Esophagus muscularis mucosa (tissue), 4 donors: ENCODE data around the gene MUC4. TPM values are rescaled to one million over a fixed set of nuclear protein-coding genes. Genes with fewer than 3 reads are reported as not detected.
"Not testable (repeated sequence)": the region's sequence is repeated elsewhere in the genome, so short reads cannot be mapped to it uniquely, and the experiment has no call there.

ENCODE experiments used
- DNase-seq: peaks from one replicate; pipeline ENCODE4 v3.0.0-alpha.2; 2017; ENCODE audit errors: extremely low spot score
- H3K27ac ChIP-seq, 4 donors: fragments of 200-600 bp; sonication (generic); replicated peaks in 1 of 4; 1 replicate in 3 of 4; 2 replicates in 1 of 4; pipeline ENCODE4 v1.5.1; 2016 to 2019; ENCODE audit warnings: mild to moderate bottlenecking in 1 of 4
- H3K27me3 ChIP-seq, 4 donors: fragments of 200-600 bp; sonication (generic); one replicate each; pipeline versions ENCODE4 v1.5.1 to v1.6.0; 2016 to 2019
- H3K36me3 ChIP-seq, 4 donors: fragments of 200-600 bp; sonication (generic); one replicate each; pipeline ENCODE4 v1.5.1; 2016 to 2019
- H3K4me1 ChIP-seq, 4 donors: fragments of 200-600 bp; sonication (generic); one replicate each; pipeline ENCODE4 v1.5.1; 2016 to 2019
- H3K4me3 ChIP-seq, 4 donors: fragments of 200-600 bp; sonication (generic); 1 replicate in 2 of 4; 2 replicates in 2 of 4; pipeline ENCODE4 v1.5.1; 2016 to 2019; ENCODE audit warnings: mild to moderate bottlenecking in 4 of 4, moderate library complexity in 1 of 4
- H3K9me3 ChIP-seq, 4 donors: fragments of 200-600 bp; sonication (generic); 1 replicate in 3 of 4; 2 replicates in 1 of 4; pipeline ENCODE4 v1.5.1; 2016 to 2019
- EP300 ChIP-seq: sonication (generic); formaldehyde crosslinking; IDR thresholded peaks from one replicate; pipeline ENCODE4 v1.6.1; 2017; ENCODE audit warnings: antibody characterized with exemption
- POLR2A ChIP-seq: fragments of 450-650 bp; IDR thresholded peaks from one replicate; pipeline ENCODE4 v1.6.1; 2017; ENCODE audit warnings: antibody characterized with exemption, moderate library complexity, mild to moderate bottlenecking, low read depth
- POLR2AphosphoS5 ChIP-seq, 2 donors: sonication (generic); formaldehyde crosslinking; IDR thresholded peaks; one replicate each; pipeline ENCODE4 v1.6.1; 2017; ENCODE audit warnings: antibody characterized with exemption in 2 of 2
- WGBS: methylation state at CpG from one replicate; pipeline ENCODE4 v1.1.5; 2018; 5-methylcytosine and 5-hydroxymethylcytosine counted together
- intact Hi-C: fragments of 100-400 bp; cut with DNase I; formaldehyde crosslinking; loops from one replicate; pipeline ENCODE4 v1.15.1; 2023
- total RNA-seq, 4 donors: library from RNA; depleted of rRNA; stranded (reverse); fragments of >200 nt; gene quantifications; one replicate each; pipeline versions ENCODE4 v1.1.0 to v1.2.1, GENCODE V29; 2016
- TF ChIP-seq, protein P1 (sequence below), 3 experiments: fragments of 200-600 bp in 2 of 3; fragments of 450-650 bp in 1 of 3; sonication (generic) in 2 of 3; IDR thresholded peaks; one replicate each; pipeline ENCODE4 v1.5.1; 2017 to 2019; ENCODE audit warnings: antibody characterized with exemption in 3 of 3, mild to moderate bottlenecking in 2 of 3, moderate library complexity in 1 of 3

MUC4 gene
- total RNA-seq, 4 donors from 2014 or later: 0.19 to 0.63 (median 0.42) TPM; not detected in 1

DNA sequence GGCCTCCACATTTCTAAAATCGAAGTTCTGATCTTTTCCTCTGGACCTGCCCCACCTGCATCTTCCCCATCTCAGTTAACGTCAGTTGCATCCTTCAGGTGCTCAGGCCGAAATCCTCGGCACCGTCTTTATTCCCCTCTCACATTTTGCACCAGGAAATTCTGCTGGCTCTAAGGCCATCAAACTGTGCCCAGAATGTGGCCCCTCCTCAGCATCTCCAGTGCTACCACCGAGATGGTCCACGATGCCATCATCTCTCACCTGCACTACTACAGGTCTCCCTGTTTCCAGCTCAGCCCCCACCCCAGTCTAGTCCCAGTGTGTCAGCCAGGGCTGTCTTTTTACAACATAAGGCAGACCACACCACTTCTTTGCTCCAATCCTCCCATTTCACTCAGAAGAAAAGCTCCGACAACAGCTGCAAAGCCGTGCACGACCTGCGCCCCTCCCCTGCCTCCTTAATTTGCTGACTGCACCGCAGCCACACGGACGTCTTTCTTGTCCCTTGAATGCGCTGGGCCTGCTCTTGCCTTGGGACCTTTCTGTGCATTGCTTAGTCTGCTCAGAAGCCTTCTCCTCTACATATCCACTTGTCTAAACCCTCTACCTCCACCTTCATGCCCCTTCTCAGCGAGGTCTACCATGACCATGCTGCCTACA is 76.6 kb downstream of the MUC4 start:
- WGBS: 80% methylated on average over 16 of the region's 16 CpGs
- H3K27me3 ChIP-seq: peaks cover 0 to 3% (median 0%) of the 10 kb centered on the region in 4 donors
- DNase-seq: no peak
- TF ChIP-seq POLR2A (no peak), POLR2AphosphoS5 (IDR thresholded peaks at IDR 0.05) (no peak), EP300 (no peak)
- TF ChIP-seq, protein P1, sequence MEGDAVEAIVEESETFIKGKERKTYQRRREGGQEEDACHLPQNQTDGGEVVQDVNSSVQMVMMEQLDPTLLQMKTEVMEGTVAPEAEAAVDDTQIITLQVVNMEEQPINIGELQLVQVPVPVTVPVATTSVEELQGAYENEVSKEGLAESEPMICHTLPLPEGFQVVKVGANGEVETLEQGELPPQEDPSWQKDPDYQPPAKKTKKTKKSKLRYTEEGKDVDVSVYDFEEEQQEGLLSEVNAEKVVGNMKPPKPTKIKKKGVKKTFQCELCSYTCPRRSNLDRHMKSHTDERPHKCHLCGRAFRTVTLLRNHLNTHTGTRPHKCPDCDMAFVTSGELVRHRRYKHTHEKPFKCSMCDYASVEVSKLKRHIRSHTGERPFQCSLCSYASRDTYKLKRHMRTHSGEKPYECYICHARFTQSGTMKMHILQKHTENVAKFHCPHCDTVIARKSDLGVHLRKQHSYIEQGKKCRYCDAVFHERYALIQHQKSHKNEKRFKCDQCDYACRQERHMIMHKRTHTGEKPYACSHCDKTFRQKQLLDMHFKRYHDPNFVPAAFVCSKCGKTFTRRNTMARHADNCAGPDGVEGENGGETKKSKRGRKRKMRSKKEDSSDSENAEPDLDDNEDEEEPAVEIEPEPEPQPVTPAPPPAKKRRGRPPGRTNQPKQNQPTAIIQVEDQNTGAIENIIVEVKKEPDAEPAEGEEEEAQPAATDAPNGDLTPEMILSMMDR (IDR thresholded peaks at IDR 0.05): no peak
- no peaks in the 10 kb centered on the region for H3K4me1 ChIP-seq
- no peak overlapping the region for H3K4me3 ChIP-seq
- no peaks in the 10 kb centered on the region for H3K9me3 ChIP-seq
- no peak overlapping the region for H3K27ac ChIP-seq
- H3K36me3 ChIP-seq: peaks cover 0 to 69% (median 25%) of the 10 kb centered on the region in 4 donors
- intact Hi-C loops: no loop called here

DNA sequence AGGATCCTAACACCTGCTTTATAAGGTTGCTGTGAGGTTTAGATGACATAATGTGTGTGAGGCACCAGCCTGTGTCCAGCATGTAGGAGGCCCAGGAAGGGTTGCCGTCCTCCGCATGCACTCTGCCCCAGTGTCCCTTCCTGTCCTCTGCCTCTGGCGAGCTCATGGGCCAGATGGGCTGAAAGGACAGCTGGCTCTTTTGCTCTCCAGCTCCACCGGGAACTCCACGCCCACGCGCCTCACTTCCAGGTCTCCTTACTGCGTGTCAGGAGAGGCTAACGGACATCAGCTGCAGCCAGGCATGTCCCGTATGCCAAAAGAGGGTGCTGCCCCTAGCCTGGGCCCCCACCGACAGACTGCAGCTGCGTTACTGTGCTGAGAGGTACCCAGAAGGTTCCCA is 78.8 kb downstream of the MUC4 start:
- intact Hi-C loops: no loop called here
- 72% methylated on average over 12 of the region's 12 CpGs for WGBS
- H3K4me3 ChIP-seq: no peak overlapping the region
- no peaks in the 10 kb centered on the region for H3K9me3 ChIP-seq
- TF ChIP-seq, protein P1 (IDR thresholded peaks at IDR 0.05): no peak
- no peak for TF ChIP-seq POLR2A
- no peak for TF ChIP-seq POLR2AphosphoS5 (IDR thresholded peaks at IDR 0.05)
- no peak for TF ChIP-seq EP300
- H3K36me3 ChIP-seq: peaks cover 0 to 73% (median 30%) of the 10 kb centered on the region in 4 donors
- H3K4me1 ChIP-seq: no peaks in the 10 kb centered on the region
- H3K27ac ChIP-seq: no peak overlapping the region
- DNase-seq: no peak
- peaks cover 0 to 10% (median 0%) of the 10 kb centered on the region in 4 donors for H3K27me3 ChIP-seq

DNA sequence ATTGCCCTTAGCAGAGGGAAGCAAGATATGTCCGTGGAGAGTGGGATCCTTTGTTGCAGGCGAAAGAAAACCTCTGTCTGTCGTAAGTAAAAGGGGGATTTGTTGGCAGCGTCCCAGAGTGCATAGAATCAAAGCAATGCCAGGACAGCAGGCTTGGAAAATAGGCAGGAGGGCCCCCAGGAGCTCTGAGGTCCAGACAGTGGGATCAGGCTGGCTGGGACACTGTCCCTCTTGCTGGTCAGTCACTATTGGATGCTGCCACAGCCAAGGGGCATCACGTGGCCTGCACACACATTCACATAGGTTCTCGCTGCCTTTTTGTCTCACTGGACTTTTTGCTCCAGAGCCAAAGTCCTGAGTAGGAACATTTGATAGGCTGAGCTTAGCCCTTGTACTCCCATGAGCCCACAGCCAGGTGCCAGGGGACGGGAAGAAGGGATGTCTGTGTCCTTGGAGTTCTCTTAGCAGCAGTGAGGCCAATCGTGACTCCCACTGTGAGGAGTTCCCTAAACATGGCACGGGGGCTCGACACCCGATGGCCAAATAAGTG is 80.3 kb downstream of the MUC4 start:
- intact Hi-C loops: no loop called here
- no peak for DNase-seq
- no peak overlapping the region for H3K4me3 ChIP-seq
- TF ChIP-seq EP300 (no peak), POLR2A (no peak), POLR2AphosphoS5 (IDR thresholded peaks at IDR 0.05) (no peak)
- TF ChIP-seq, protein P1 (IDR thresholded peaks at IDR 0.05): no peak
- no peaks in the 10 kb centered on the region for H3K4me1 ChIP-seq
- 92% methylated on average over 11 of the region's 11 CpGs for WGBS
- H3K9me3 ChIP-seq: no peaks in the 10 kb centered on the region
- peaks cover 0 to 69% (median 30%) of the 10 kb centered on the region in 4 donors for H3K36me3 ChIP-seq
- H3K27ac ChIP-seq: no peak overlapping the region
- peaks cover 0 to 24% (median 0%) of the 10 kb centered on the region in 4 donors for H3K27me3 ChIP-seq

DNA sequence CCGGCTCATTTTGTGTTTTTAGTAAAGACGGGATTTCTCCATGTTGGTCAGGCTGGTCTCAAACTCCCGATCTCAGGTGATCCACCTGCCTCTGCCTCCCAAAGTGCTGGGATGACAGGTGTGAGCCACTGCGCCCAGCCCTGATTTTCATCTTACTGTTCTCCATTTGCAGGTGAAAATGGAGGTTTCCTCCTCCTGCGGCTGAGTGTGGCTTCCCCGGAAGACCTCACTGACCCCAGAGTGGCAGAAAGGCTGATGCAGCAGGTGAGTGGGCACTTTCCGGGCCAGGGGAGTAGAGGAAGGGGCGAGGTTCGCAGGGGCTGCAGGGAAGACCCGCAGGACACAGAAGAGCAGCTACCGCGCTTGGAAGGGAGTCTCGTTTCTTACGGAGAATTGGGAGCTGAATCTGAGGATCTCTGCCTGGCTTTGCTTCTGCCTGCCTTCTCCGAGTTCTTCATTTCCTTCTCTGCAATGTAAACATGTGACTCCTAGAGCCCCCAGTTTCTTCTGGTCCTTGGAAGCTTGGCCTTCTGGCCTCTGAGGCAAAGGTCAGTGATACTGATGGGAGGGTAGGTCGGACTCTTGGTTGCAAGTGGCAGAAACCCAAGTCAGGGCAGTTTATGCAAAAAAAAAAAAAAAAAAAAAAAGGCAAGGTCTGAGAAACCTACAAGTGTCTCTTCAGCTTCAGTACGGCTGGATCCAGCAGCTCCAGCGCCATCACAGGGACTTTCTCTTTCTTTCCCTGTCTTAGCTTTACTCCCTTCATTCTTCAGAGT is 82.1 kb downstream of the MUC4 start:
- 85% methylated on average over 18 of the region's 18 CpGs for WGBS
- H3K36me3 ChIP-seq: peaks cover 0 to 52% (median 20%) of the 10 kb centered on the region in 4 donors
- H3K4me3 ChIP-seq: no peak overlapping the region
- no peaks in the 10 kb centered on the region for H3K9me3 ChIP-seq
- no peak for DNase-seq
- no peak overlapping the region for H3K27ac ChIP-seq
- TF ChIP-seq, protein P1 (IDR thresholded peaks at IDR 0.05): no peak
- no peak for TF ChIP-seq POLR2AphosphoS5 (IDR thresholded peaks at IDR 0.05)
- TF ChIP-seq POLR2A: no peak
- TF ChIP-seq EP300: no peak
- peaks cover 0 to 27% (median 0%) of the 10 kb centered on the region in 4 donors for H3K27me3 ChIP-seq
- intact Hi-C loops: no loop called here
- no peaks in the 10 kb centered on the region for H3K4me1 ChIP-seq

DNA sequence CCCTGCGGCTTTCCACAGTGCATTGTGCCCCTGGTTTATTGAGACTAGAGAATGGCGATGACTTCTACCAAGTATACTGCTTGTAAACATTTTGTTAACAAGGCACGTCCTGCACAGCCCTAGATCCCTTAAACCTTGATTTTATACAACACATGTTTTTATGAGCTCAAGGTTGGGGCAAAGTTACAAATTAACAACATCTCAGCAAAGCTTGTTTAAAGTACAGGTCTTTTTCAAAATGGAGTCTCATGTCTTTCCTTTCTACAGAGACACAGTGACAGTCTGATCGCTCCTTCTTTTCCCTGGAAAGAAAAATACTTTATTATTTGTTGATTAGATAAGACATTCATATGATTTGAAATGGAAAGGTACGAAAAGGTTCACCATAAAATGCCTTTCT is 82.9 kb downstream of the MUC4 start:
- Histone ChIP-seq H3K27me3 (peaks cover 0 to 27% (median 0%) of the 10 kb centered on the region in 4 donors), H3K36me3 (peaks cover 0 to 43% (median 20%) of the 10 kb centered on the region in 4 donors)
- H3K27ac ChIP-seq, H3K4me1 ChIP-seq, intact Hi-C loops, H3K4me3 ChIP-seq, DNase-seq, H3K9me3 ChIP-seq: not testable (repeated sequence)
- WGBS: 88% methylated on average over 3 of the region's 5 CpGs
